H1 (cell line): ENCODE results near the gene CDC40. TPM values are rescaled to one million over a fixed set of nuclear protein-coding genes. Genes with fewer than 3 reads are reported as not detected.

Experiments used
- EP300 ChIP-seq, 2 experiments: IDR thresholded peaks; 1 replicate in 1 of 2; 2 replicates in 1 of 2; pipeline ENCODE4 v1.6.1; 2011 to 2012; ENCODE audit warnings: low read depth in 2 of 2, low read length in 2 of 2, mild to moderate bottlenecking in 2 of 2, borderline replicate concordance in 1 of 2, inconsistent platforms in 1 of 2, moderate library complexity in 1 of 2
- GTF2F1 ChIP-seq: IDR thresholded peaks from 2 replicates; pipeline ENCODE4 v1.6.1; 2012; ENCODE audit warnings: low read depth, low read length, improper control_type of control experiment, borderline replicate concordance
- RBBP5 ChIP-seq: IDR thresholded peaks from 2 replicates; pipeline ENCODE4 v1.7.1; 2012; ENCODE audit warnings: low read depth, mild to moderate bottlenecking, inconsistent platforms, low read length, moderate library complexity, borderline replicate concordance
- ZNF274 ChIP-seq: IDR thresholded peaks from 2 replicates; pipeline ENCODE4 v1.7.0; 2012; ENCODE audit warnings: low read length, borderline replicate concordance; ENCODE audit errors: extremely low read depth
- polyA plus RNA-seq, 7 experiments: library from polyadenylated mRNA; depleted of rRNA in 3 of 7; stranded (reverse) in 5 of 7; unstranded in 2 of 7; fragments of >200 nt in 5 of 7; fragments of 200-250 nt in 2 of 7; gene quantifications; 1 replicate in 5 of 7; 2 replicates in 1 of 7; 4 replicates in 1 of 7; pipeline versions ENCODE4 v1.2.1 to v1.2.3, GENCODE V29; 2011 to 2013; ENCODE audit warnings: missing spikeins in 2 of 7, mixed read lengths in 2 of 7
- total RNA-seq: library from RNA; stranded (reverse); fragmentation: NEBNext Ultra II Directional; extraction: Animal tissue kit (Norgen Biotek cat#: 25700); gene quantifications from 2 replicates; pipeline ENCODE4 v1.2.1, GENCODE V29; 2021

CDC40 gene
- total and polyA plus RNA-seq, 2 of the 8 experiments (the other 6 are each of a cell fraction or from before 2014, with no cell fraction given) = 7.3 to 27.2 TPM

DNA sequence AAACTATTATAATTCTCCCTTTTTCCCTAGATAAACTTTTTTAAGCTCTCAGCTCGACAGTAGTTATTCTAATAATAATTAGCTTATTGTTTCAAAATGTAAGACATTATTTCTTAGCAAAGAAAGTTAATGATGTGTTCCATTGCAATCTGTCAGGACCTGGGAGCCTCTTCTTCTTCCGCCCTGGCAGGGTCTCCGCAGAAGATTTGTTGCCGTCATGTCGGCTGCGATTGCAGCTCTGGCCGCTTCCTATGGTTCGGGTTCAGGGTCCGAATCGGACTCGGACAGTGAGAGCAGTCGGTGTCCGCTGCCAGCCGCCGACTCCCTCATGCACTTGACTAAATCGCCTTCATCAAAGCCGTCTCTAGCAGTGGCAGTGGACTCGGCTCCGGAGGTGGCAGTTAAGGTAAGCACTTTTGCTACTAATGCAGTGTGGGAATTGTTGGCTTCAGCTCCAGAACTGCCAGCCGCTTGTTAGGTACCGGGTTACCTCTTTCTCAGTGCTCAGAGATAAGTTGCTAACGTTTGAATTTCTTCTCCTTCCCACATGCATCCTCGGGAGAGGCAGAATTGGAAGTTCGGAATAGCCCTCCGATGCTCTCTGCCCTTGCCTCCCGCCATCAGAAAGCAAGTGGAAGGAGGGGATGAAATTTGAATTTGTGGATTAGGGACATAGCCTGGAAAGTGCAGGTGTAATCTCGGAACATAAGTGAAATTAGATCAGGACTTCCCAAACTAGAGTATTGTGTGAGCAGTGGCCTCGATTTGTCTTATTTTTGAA lies at the start of gene CDC40 (continued):
- TF ChIP-seq GTF2F1 (no peak), ZNF274 (no peak), EP300 (IDR thresholded peaks at IDR 0.05; ENCODE audit: borderline replicate concordance in 1 of 2, low read depth in 2 of 2, low read length in 2 of 2) (no peak), RBBP5 (0 out of 2 replicates have a peak, but pooled peaks have one; percentile 57)
